AG20443 (cell line): ENCODE results near the gene TNFSF10.
"Not testable (repeated sequence)": the region's sequence is repeated elsewhere in the genome, so short reads cannot be mapped to it uniquely, and the experiment has no call there.

Experiments
- DNase-seq: peaks from one replicate; pipeline ENCODE4 v3.0.0; 2012; ENCODE audit warnings: low spot score, mixed read lengths

The TNFSF10 gene

GRCh38 chr3:172522871-172523818 lies at the start of gene TNFSF10:
TNFSF10 (minus strand) TSS chr3:172523430; CDS start chr3:172523384, 46 bp downstream.
- DNase-seq: peak; percentile 39

- DNase-seq: no peak
Measured at GRCh38 chr3:172569128-172570008, 46.1 kb upstream of the TNFSF10 start.

GRCh38 chr3:172568701-172569100 lies 45.5 kb upstream of the TNFSF10 start:
- no peak for DNase-seq

- not testable (repeated sequence) for DNase-seq
Measured at GRCh38 chr3:172566785-172567184, 43.6 kb upstream of the TNFSF10 start.

- no peak for DNase-seq
Measured at GRCh38 chr3:172564499-172564898, 41.3 kb upstream of the TNFSF10 start.

- DNase-seq: peak; percentile 68
Measured at GRCh38 chr3:172562871-172563865, 39.9 kb upstream of the TNFSF10 start.

GRCh38 chr3:172561897-172562640 lies 38.8 kb upstream of the TNFSF10 start:
- no peak for DNase-seq

GRCh38 chr3:172560586-172560985 lies 37.4 kb upstream of the TNFSF10 start:
- DNase-seq: no peak

GRCh38 chr3:172560026-172560425 lies 36.8 kb upstream of the TNFSF10 start:
- DNase-seq: no peak

GRCh38 chr3:172559020-172559419 lies 35.8 kb upstream of the TNFSF10 start:
- DNase-seq: no peak

- peak; percentile 41 for DNase-seq
Measured at GRCh38 chr3:172557515-172558220, 34.4 kb upstream of the TNFSF10 start.

- no peak for DNase-seq
Measured at GRCh38 chr3:172553526-172554252, 30.5 kb upstream of the TNFSF10 start.

GRCh38 chr3:172552607-172553006 lies 29.4 kb upstream of the TNFSF10 start:
- DNase-seq: no peak

- no peak for DNase-seq
Measured at GRCh38 chr3:172551874-172552273, 28.6 kb upstream of the TNFSF10 start.

- peak; percentile 72 for DNase-seq
Measured at GRCh38 chr3:172550347-172550943, 27.2 kb upstream of the TNFSF10 start.

- DNase-seq: no peak
Measured at GRCh38 chr3:172549144-172549543, 25.9 kb upstream of the TNFSF10 start.

- no peak for DNase-seq
Measured at GRCh38 chr3:172546628-172547214, 23.5 kb upstream of the TNFSF10 start.

- DNase-seq: no peak
Measured at GRCh38 chr3:172546105-172546504, 22.9 kb upstream of the TNFSF10 start.

- no peak for DNase-seq
Measured at GRCh38 chr3:172544404-172544803, 21.2 kb upstream of the TNFSF10 start.
